Measurements from ENCODE around the gene RGS1. TPM values are rescaled to one million over a fixed set of nuclear protein-coding genes. Genes with fewer than 3 reads are reported as not detected.

Gene RGS1
- total and polyA plus RNA-seq, 9 of the 15 experiments (the other 6 are each of a cell fraction or from before 2014, with no cell fraction given), result not detected

GRCh38 chr1:192629612-192630011 is 54.0 kb downstream of the RGS1 start (continued):
- no peak for TF ChIP-seq HCFC1 (IDR thresholded peaks at IDR 0.05; ENCODE audit: low read depth, low read length)
- TF ChIP-seq NR2C1 (IDR thresholded peaks at IDR 0.05), result no peak
- TF ChIP-seq NR2C1 (tag; IDR thresholded peaks at IDR 0.05), result no peak
- TF ChIP-seq ETS1 (conservative IDR thresholded peaks at IDR 0.05; ENCODE audit: control insufficient read depth, low read depth, low read length), result no peak
- no peak for TF ChIP-seq ZNF133 (CRISPR knock-in tag; IDR thresholded peaks at IDR 0.05)
- no peak for TF ChIP-seq HOXB6 (CRISPR knock-in tag; IDR thresholded peaks at IDR 0.05; ENCODE audit: borderline replicate concordance)
- TF ChIP-seq GTF2A2 (tag; IDR thresholded peaks at IDR 0.05), result no peak
- TF ChIP-seq SP2 (IDR thresholded peaks at IDR 0.05; ENCODE audit: extremely low read depth, low read depth, low read length, poor library complexity, severe bottlenecking), result no peak
- TF ChIP-seq MAFG (tag; conservative IDR thresholded peaks at IDR 0.05), result no peak

Other genes starting within 250 kb of the RGS1 start
- not detected in 2 replicates for gene RGS13, start 60.4 kb downstream of the RGS1 start, total RNA-seq (2014; rRNA removed)
- not detected in 2 replicates for gene RGS13, start 60.4 kb downstream of the RGS1 start, total RNA-seq (2014; rRNA removed; fragmentation: Illumina TruSeq; extraction: Trizol)
- gene RGS13, start 60.4 kb downstream of the RGS1 start, total RNA-seq (2015; rRNA removed; fragmentation: Illumina TruSeq; extraction: Trizol), result not detected in 2 replicates
- gene RGS13, start 60.4 kb downstream of the RGS1 start, total RNA-seq (2021), result not detected in 2 replicates
- gene RGS13, start 60.4 kb downstream of the RGS1 start, polyA plus RNA-seq (2011; rRNA removed), result not detected in 2 replicates
- not detected in 2 replicates for gene RGS13, start 60.4 kb downstream of the RGS1 start, polyA plus RNA-seq (2014; fragmentation: Illumina TruSeq; extraction: Trizol)
- not detected for gene RGS13, start 60.4 kb downstream of the RGS1 start, polyA plus RNA-seq (2014; fragmentation: Nextera tagmentation; extraction: Ambion mirVana)
- not detected in 2 replicates for gene RGS13, start 60.4 kb downstream of the RGS1 start, polyA plus RNA-seq (2014; rRNA removed)
- 2.5 and 2.8 TPM in 2 replicates for gene RGS2, start 233.3 kb downstream of the RGS1 start, total RNA-seq (2014; rRNA removed)
- 4.0 and 4.4 TPM in 2 replicates for gene RGS2, start 233.3 kb downstream of the RGS1 start, total RNA-seq (2014; rRNA removed; fragmentation: Illumina TruSeq; extraction: Trizol)
- gene RGS2, start 233.3 kb downstream of the RGS1 start, total RNA-seq (2015; rRNA removed; fragmentation: Illumina TruSeq; extraction: Trizol), result 2.5 and 2.7 TPM in 2 replicates
- 2.8 and 4.1 TPM in 2 replicates for gene RGS2, start 233.3 kb downstream of the RGS1 start, total RNA-seq (2021)
- 2.6 and 3.8 TPM in 2 replicates for gene RGS2, start 233.3 kb downstream of the RGS1 start, polyA plus RNA-seq (2011; rRNA removed)
- 2.7 and 4.1 TPM in 2 replicates for gene RGS2, start 233.3 kb downstream of the RGS1 start, polyA plus RNA-seq (2014; fragmentation: Illumina TruSeq; extraction: Trizol)
- gene RGS2, start 233.3 kb downstream of the RGS1 start, polyA plus RNA-seq (2014; fragmentation: Nextera tagmentation; extraction: Ambion mirVana), result 1 to 10 TPM; 4.7 to 5.4 TPM
- gene RGS2, start 233.3 kb downstream of the RGS1 start, polyA plus RNA-seq (2014; rRNA removed), result 3.1 and 3.2 TPM in 2 replicates

Measured in K562 (cell line).